ENCODE data around the gene C17orf78. TPM values are rescaled to one million over a fixed set of nuclear protein-coding genes. Genes with fewer than 3 reads are reported as not detected.

C17orf78 gene
- total RNA-seq, 6 experiments from 2014 or later: not detected

DNA sequence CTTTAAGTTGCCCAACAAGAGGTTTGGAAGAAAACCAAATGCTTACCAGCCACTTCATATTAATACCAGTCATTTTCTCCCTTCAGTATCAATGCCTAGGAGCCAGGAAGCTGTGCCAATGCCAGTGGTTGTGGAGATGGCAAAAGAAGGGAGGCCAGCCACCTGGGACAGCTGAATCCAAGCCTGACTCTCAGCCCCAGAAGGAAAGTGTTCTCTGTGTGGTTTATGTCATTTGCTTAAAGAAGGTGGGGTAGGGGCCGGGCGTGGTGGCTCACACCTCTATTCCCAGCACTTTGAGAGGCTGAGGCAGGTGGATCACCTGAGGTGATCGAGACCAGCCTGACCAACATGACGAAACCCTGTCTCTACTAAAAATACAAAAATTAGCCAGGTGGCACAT, 13.4 kb downstream of the C17orf78 start:
- Histone ChIP-seq H3K9me3 (no peaks in the 10 kb centered on the region), H3K27me3 (no peaks in the 10 kb centered on the region), H3K4me1 (no peaks in the 10 kb centered on the region), H3K36me3 (no peaks in the 10 kb centered on the region), H3K27ac (no peak overlapping the region), H3K4me3 (no peak overlapping the region)
- ATAC-seq (no peak), DNase-seq (no peak)
- intact Hi-C loops (cut with DNase I): no loop called here
- no peak for TF ChIP-seq POLR2A (IDR thresholded peaks at IDR 0.05)
- TF ChIP-seq, protein P1, sequence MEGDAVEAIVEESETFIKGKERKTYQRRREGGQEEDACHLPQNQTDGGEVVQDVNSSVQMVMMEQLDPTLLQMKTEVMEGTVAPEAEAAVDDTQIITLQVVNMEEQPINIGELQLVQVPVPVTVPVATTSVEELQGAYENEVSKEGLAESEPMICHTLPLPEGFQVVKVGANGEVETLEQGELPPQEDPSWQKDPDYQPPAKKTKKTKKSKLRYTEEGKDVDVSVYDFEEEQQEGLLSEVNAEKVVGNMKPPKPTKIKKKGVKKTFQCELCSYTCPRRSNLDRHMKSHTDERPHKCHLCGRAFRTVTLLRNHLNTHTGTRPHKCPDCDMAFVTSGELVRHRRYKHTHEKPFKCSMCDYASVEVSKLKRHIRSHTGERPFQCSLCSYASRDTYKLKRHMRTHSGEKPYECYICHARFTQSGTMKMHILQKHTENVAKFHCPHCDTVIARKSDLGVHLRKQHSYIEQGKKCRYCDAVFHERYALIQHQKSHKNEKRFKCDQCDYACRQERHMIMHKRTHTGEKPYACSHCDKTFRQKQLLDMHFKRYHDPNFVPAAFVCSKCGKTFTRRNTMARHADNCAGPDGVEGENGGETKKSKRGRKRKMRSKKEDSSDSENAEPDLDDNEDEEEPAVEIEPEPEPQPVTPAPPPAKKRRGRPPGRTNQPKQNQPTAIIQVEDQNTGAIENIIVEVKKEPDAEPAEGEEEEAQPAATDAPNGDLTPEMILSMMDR (IDR thresholded peaks at IDR 0.05): no peak
- 94% methylated on average over 2 of the region's 4 CpGs for WGBS (ENCODE audit: insufficient coverage, low coverage, low lambda C conversion rate, missing lambda C conversion rate)

DNA sequence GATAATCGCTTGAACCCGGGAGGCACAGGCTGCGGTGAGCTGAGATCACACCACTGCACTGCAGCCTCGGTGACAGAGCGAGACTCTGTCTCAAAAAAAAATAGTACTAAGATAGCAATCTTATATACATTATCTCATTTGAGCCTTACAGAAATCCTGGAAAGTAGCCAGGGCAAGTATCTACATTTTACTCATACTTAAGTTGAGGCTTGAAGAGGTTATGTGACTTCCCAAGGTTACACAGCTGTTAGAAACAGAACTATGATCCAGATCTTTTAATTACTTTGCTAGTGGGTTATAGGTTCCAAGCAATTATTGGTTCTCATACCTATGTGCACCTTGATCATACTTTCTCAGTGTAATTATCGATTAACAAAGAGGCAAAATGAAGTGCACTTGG, 15.4 kb downstream of the C17orf78 start:
- Histone ChIP-seq H3K9me3 (no peaks in the 10 kb centered on the region), H3K27me3 (no peaks in the 10 kb centered on the region), H3K4me1 (no peaks in the 10 kb centered on the region), H3K4me3 (no peak overlapping the region), H3K36me3 (no peaks in the 10 kb centered on the region), H3K27ac (no peak overlapping the region)
- TF ChIP-seq, protein P1 (IDR thresholded peaks at IDR 0.05): no peak
- TF ChIP-seq POLR2A (IDR thresholded peaks at IDR 0.05): no peak
- intact Hi-C loops (cut with DNase I): no loop called here
- no peak for DNase-seq
- ATAC-seq: no peak
- WGBS (ENCODE audit: insufficient coverage, low coverage, low lambda C conversion rate, missing lambda C conversion rate): 100% methylated on average over 1 of the region's 6 CpGs

DNA sequence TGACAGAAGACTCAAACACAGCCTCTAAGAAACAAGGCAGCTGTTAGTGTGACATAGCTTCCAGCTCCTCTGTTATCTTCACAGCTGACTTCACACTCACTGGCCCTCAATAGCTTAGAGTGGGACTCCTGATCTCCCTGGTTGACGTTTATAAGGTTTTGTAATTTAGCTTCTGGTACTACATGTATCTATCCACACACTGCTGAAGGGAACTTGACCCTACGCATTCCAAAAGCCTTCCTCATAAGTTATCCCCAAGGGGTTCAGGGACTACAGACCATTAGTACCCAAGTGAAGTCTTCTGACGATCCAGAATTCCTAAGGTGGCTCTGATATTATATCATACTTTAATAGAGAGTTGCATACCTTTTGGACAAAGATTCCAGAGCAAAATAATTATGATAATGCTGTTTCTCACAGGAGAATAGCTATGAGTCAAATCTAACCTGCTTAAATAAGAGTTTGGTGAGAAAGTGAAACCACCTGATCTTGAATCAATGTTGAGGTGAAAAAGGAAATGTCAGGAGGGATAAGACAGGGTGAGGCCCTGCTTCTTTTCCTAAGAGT, 16.3 kb downstream of the C17orf78 start:
- Histone ChIP-seq H3K9me3 (no peaks in the 10 kb centered on the region), H3K4me3 (no peak overlapping the region), H3K4me1 (no peaks in the 10 kb centered on the region), H3K27me3 (no peaks in the 10 kb centered on the region), H3K36me3 (no peaks in the 10 kb centered on the region), H3K27ac (no peak overlapping the region)
- WGBS (ENCODE audit: insufficient coverage, low coverage, low lambda C conversion rate, missing lambda C conversion rate): 78% methylated on average over 3 of the region's 3 CpGs
- DNase-seq (no peak), ATAC-seq (no peak)
- intact Hi-C loops (cut with DNase I): no loop called here
- TF ChIP-seq, protein P1 (IDR thresholded peaks at IDR 0.05): no peak
- TF ChIP-seq POLR2A (IDR thresholded peaks at IDR 0.05): no peak

DNA sequence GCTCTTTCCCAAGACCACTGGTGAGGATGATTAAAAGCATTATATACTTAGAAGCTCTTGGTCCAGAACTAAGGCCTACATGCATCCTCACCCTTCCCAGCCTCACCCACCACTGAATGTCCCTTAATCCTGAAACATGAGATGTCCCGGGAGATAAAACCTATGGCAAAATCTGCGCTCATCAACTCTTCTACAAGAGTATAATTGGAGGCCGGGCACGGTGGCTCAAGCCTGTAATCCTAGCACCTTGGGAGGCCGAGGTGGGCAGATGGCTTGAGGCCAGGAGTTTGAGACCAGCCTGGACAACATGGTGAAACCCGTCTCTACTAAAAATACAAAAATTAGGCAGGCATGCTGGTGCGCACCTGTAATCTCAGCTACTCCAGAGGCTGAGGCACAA, 17.6 kb downstream of the C17orf78 start:
- WGBS (ENCODE audit: insufficient coverage, low coverage, low lambda C conversion rate, missing lambda C conversion rate): 94% methylated on average over 5 of the region's 7 CpGs
- Histone ChIP-seq H3K4me1 (peaks cover 0 to 3% (median 0%) of the 10 kb centered on the region in 4 donors), H3K4me3 (no peak overlapping the region), H3K27ac (no peak overlapping the region), H3K36me3 (no peaks in the 10 kb centered on the region), H3K27me3 (no peaks in the 10 kb centered on the region), H3K9me3 (no peaks in the 10 kb centered on the region)
- ATAC-seq: no peak
- no peak for TF ChIP-seq POLR2A (IDR thresholded peaks at IDR 0.05)
- TF ChIP-seq, protein P1 (IDR thresholded peaks at IDR 0.05): no peak
- DNase-seq: no peak
- intact Hi-C loops (cut with DNase I): no loop called here

Data from right lobe of liver (tissue), 6 donors.